ENCODE measurements around the gene MFAP4. TPM values are rescaled to one million over a fixed set of nuclear protein-coding genes. Genes with fewer than 3 reads are reported as not detected.
"Not testable (repeated sequence)": the region's sequence is repeated elsewhere in the genome, so short reads cannot be mapped to it uniquely, and the experiment has no call there.

Gene MFAP4
- total RNA-seq, 1 experiment from 2014 or later: 0.52 TPM

GRCh38 chr17:19354748-19355147 is 32.2 kb downstream of the MFAP4 start:
- DNase-seq (ENCODE audit: low read depth, low spot score) (no peak), ATAC-seq (no peak)
- Histone ChIP-seq H3K4me2 (ENCODE audit: low read length) (0 out of 2 replicates have a peak overlapping the region, but pooled peaks have one; percentile 21), H3K4me1 (ENCODE audit: control insufficient read depth in 1 of 2, insufficient read depth in 2 of 2, low read length in 2 of 2) (peaks cover 4 to 18% of the 10 kb centered on the region in 2 experiments; a peak in 3 of 4 replicates), H2AFZ (ENCODE audit: low read depth, low read length, poor library complexity, severe bottlenecking) (no peak overlapping the region), H3K36me3 (ENCODE audit: control insufficient read depth in 1 of 2, insufficient read depth in 2 of 2, low read length in 2 of 2) (peaks cover under 1 to 10% of the 10 kb centered on the region in 2 experiments; a peak in 2 of 4 replicates), H3K27me3 (ENCODE audit: insufficient read depth, low read length) (no peaks in the 10 kb centered on the region), H3K9me3 (ENCODE audit: control insufficient read depth in 1 of 2, insufficient read depth in 1 of 2, low read depth in 1 of 2, low read length in 2 of 2) (no peaks in the 10 kb centered on the region), H4K20me1 (ENCODE audit: insufficient read depth) (no peaks in the 10 kb centered on the region), H3K79me2 (ENCODE audit: insufficient read depth, low read length) (no peaks in the 10 kb centered on the region), H3K27ac (ENCODE audit: low read depth, low read length) (no peak overlapping the region), H3K9ac (ENCODE audit: low read length) (no peak overlapping the region), H3K4me3 (replicated peaks in 1 of 2; ENCODE audit: low read depth in 1 of 2, low read length in 2 of 2) (no peak overlapping the region), H3K9me2 (ENCODE audit: insufficient read depth) (no peaks in the 10 kb centered on the region)
- CTCF ChIA-PET: interaction anchor here (1.8 to 1.9 kb wide), 2 partner anchors 8 to 92 kb away, joined by 6 to 11 read pairs; partner anchors contain the start of gene B9D1
- POLR2A ChIA-PET: no interaction called here
- RAD21 ChIA-PET (ENCODE audit: low non-redundant PET in 1 of 2, low total read pairs in 2 of 2, uncharacterized antibody in 2 of 2, unreplicated experiment in 2 of 2): interaction anchor here in 1 of 2 experiments (0.6 kb wide), 1 partner anchor 11 kb away, joined by 3 read pairs; no protein-coding TSS in a partner anchor
- no TSS peak for BruUV-seq (replicated peaks)
- intact Hi-C loops (cut with micrococcal nuclease): no loop called here
- TF ChIP-seq POLR2AphosphoS5 (IDR thresholded peaks at IDR 0.05; ENCODE audit: low read depth, low read length) (no peak), FOSL1 (IDR thresholded peaks at IDR 0.05; ENCODE audit: low read depth) (no peak), ZFX (IDR thresholded peaks at IDR 0.05) (no peak), RAD21 (IDR thresholded peaks at IDR 0.05; ENCODE audit: low read depth) (no peak), ATF3 (IDR thresholded peaks at IDR 0.05) (no peak), JUND (IDR thresholded peaks at IDR 0.05) (no peak), CBX3 (IDR thresholded peaks at IDR 0.05; ENCODE audit: low read depth) (no peak), SP1 (IDR thresholded peaks at IDR 0.05; ENCODE audit: low read depth) (no peak)
- TF ChIP-seq, protein P1, sequence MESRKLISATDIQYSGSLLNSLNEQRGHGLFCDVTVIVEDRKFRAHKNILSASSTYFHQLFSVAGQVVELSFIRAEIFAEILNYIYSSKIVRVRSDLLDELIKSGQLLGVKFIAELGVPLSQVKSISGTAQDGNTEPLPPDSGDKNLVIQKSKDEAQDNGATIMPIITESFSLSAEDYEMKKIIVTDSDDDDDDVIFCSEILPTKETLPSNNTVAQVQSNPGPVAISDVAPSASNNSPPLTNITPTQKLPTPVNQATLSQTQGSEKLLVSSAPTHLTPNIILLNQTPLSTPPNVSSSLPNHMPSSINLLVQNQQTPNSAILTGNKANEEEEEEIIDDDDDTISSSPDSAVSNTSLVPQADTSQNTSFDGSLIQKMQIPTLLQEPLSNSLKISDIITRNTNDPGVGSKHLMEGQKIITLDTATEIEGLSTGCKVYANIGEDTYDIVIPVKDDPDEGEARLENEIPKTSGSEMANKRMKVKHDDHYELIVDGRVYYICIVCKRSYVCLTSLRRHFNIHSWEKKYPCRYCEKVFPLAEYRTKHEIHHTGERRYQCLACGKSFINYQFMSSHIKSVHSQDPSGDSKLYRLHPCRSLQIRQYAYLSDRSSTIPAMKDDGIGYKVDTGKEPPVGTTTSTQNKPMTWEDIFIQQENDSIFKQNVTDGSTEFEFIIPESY (IDR thresholded peaks at IDR 0.05; ENCODE audit: extremely low read depth, insufficient replicate concordance, low read length): no peak

GRCh38 chr17:19353401-19353800 is 33.6 kb downstream of the MFAP4 start:
- intact Hi-C loops (cut with micrococcal nuclease); H2AFZ ChIP-seq (ENCODE audit: low read depth, low read length, poor library complexity, severe bottlenecking); H3K79me2 ChIP-seq (ENCODE audit: insufficient read depth, low read length); H3K27me3 ChIP-seq (ENCODE audit: insufficient read depth, low read length); H3K36me3 ChIP-seq (ENCODE audit: control insufficient read depth in 1 of 2, insufficient read depth in 2 of 2, low read length in 2 of 2); DNase-seq (ENCODE audit: low read depth, low spot score); BruUV-seq (replicated peaks); RAD21 ChIA-PET (ENCODE audit: low non-redundant PET in 1 of 2, low total read pairs in 2 of 2, uncharacterized antibody in 2 of 2, unreplicated experiment in 2 of 2); H3K4me2 ChIP-seq (ENCODE audit: low read length); H3K9ac ChIP-seq (ENCODE audit: low read length); H3K27ac ChIP-seq (ENCODE audit: low read depth, low read length); ATAC-seq; H3K9me3 ChIP-seq (ENCODE audit: control insufficient read depth in 1 of 2, insufficient read depth in 1 of 2, low read depth in 1 of 2, low read length in 2 of 2); H3K9me2 ChIP-seq (ENCODE audit: insufficient read depth); H3K4me3 ChIP-seq (replicated peaks in 1 of 2; ENCODE audit: low read depth in 1 of 2, low read length in 2 of 2); H4K20me1 ChIP-seq (ENCODE audit: insufficient read depth): not testable (repeated sequence)
- peaks cover 4 to 23% of the 10 kb centered on the region in 2 experiments; a peak in 3 of 4 replicates for H3K4me1 ChIP-seq (ENCODE audit: control insufficient read depth in 1 of 2, insufficient read depth in 2 of 2, low read length in 2 of 2)
- ChIA-PET CTCF (interaction anchor here (1.8 to 1.9 kb wide), 2 partner anchors 9 to 94 kb away, joined by 6 to 11 read pairs; partner anchors contain the start of gene B9D1), POLR2A (interaction anchor here (0.8 kb wide), 1 partner anchor 10 kb away, joined by 3 read pairs; no protein-coding TSS in a partner anchor)
